ENCODE measurements around the gene CACNG1.

GRCh38 chr17:67041941-67042899 lies 2.1 kb upstream of the CACNG1 start:
- TF ChIP-seq, protein P1, sequence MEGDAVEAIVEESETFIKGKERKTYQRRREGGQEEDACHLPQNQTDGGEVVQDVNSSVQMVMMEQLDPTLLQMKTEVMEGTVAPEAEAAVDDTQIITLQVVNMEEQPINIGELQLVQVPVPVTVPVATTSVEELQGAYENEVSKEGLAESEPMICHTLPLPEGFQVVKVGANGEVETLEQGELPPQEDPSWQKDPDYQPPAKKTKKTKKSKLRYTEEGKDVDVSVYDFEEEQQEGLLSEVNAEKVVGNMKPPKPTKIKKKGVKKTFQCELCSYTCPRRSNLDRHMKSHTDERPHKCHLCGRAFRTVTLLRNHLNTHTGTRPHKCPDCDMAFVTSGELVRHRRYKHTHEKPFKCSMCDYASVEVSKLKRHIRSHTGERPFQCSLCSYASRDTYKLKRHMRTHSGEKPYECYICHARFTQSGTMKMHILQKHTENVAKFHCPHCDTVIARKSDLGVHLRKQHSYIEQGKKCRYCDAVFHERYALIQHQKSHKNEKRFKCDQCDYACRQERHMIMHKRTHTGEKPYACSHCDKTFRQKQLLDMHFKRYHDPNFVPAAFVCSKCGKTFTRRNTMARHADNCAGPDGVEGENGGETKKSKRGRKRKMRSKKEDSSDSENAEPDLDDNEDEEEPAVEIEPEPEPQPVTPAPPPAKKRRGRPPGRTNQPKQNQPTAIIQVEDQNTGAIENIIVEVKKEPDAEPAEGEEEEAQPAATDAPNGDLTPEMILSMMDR (IDR thresholded peaks at IDR 0.05) = no peak
- TF ChIP-seq POLR2A (IDR thresholded peaks at IDR 0.05) (no peak), EP300 (IDR thresholded peaks at IDR 0.05) (no peak), POLR2AphosphoS5 (IDR thresholded peaks at IDR 0.05) (no peak)
